ENCODE results near the gene MAP4K4.

MAP4K4 gene

DNA sequence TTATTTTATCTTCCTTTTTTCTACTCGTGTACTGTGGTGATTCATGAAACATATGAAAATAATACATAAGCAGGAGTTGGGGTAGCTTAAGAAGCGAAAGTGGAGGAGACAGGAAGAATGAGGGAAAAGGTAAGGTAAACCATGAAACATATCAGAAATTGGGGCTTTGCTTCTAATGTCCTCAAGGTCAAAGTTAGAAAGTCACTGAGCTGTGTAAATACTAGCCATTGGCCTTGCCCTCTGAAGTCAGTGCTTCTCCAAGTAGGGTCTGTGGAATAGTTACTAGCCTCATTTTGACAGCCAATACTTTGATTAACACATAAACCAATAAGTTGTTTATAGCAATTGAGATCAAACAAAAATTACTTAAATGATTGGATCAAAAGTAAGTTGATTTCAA, 117.2 kb downstream of the MAP4K4 start:
- Histone ChIP-seq H4K20me1 (ENCODE audit: insufficient read depth, low read length) (peaks cover 91% of the 10 kb centered on the region), H3K4me3 (ENCODE audit: low read length) (no peak overlapping the region), H3K36me3 (replicated peaks; ENCODE audit: low read depth, low read length) (peaks cover 3% of the 10 kb centered on the region), H3K9ac (ENCODE audit: low read length) (no peak overlapping the region), H3K4me1 (ENCODE audit: low read length) (peaks cover 28% of the 10 kb centered on the region), H2AFZ (ENCODE audit: low read depth, low read length) (no peak overlapping the region), H3K4me2 (ENCODE audit: low read length) (no peak overlapping the region), H3K9me3 (ENCODE audit: insufficient read depth, low read length) (no peaks in the 10 kb centered on the region), H3K79me2 (ENCODE audit: low read length) (peaks cover 93% of the 10 kb centered on the region), H3K27ac (ENCODE audit: low read length) (no peak overlapping the region), H3K27me3 (ENCODE audit: low read depth, low read length) (no peaks in the 10 kb centered on the region)
- TF ChIP-seq EZH2phosphoT487 (IDR thresholded peaks at IDR 0.05; ENCODE audit: low read depth) (no peak), CTCF (IDR thresholded peaks at IDR 0.05; ENCODE audit: low read depth, low read length) (no peak)

DNA sequence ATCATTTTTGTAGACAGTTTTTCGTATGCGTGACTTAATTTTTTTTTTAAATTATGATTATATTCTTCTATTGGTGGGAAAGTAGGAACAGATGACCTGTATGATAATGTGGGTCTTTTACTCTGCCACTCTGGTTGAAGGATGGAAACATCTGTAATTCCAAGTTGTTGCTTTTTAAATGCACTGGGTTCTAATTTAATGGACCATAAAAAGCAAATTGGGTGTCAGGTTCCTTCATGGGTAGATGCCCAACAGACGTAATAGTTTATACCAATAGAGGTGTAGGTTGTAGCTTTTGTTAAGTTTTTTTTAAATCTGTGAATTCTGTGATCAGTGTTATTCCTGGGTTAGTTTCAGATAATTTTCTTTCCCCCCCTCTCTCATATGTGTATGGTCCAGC, 117.6 kb downstream of the MAP4K4 start:
- Histone ChIP-seq H3K27me3 (ENCODE audit: low read depth, low read length) (no peaks in the 10 kb centered on the region), H3K27ac (ENCODE audit: low read length) (no peak overlapping the region), H4K20me1 (ENCODE audit: insufficient read depth, low read length) (peaks cover 92% of the 10 kb centered on the region), H3K4me2 (ENCODE audit: low read length) (no peak overlapping the region), H2AFZ (ENCODE audit: low read depth, low read length) (no peak overlapping the region), H3K9ac (ENCODE audit: low read length) (no peak overlapping the region), H3K4me1 (ENCODE audit: low read length) (peaks cover 31% of the 10 kb centered on the region), H3K79me2 (ENCODE audit: low read length) (peaks cover 94% of the 10 kb centered on the region), H3K9me3 (ENCODE audit: insufficient read depth, low read length) (no peaks in the 10 kb centered on the region), H3K36me3 (replicated peaks; ENCODE audit: low read depth, low read length) (peaks cover 3% of the 10 kb centered on the region), H3K4me3 (ENCODE audit: low read length) (no peak overlapping the region)
- TF ChIP-seq CTCF (IDR thresholded peaks at IDR 0.05; ENCODE audit: low read depth, low read length) (no peak), EZH2phosphoT487 (IDR thresholded peaks at IDR 0.05; ENCODE audit: low read depth) (no peak)

DNA sequence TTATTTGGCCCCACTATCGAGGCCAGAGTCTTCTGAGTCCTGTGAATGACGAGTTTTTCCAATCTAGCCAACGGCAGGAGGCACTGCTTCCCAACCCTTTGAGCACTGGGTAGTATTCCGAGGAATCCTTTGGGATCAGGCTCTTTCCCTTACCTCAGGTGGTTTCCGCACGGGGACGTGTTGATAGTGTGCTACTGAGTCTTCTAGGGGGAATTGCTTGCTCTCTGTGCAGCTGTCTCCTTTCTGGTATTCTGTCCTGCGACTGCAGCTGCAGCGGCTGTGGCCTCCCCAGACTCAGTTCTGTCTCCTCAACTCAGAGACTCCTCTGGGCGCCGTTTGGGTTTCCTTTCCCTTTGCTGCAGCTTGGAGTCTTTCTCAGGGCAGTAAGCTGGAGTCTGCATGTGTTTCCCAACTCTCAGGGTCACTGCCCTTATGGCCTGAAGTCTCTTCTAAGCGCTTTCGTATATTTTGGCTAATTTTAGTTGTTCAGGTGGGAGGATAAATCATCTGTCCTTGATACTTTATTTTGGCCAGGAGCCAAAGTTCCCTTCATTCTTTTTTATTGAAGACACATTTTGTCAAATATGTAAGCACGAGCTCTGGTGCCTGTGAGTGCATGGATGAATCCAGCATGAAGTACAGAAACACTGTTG, 118.4 kb downstream of the MAP4K4 start:
- Histone ChIP-seq H4K20me1 (ENCODE audit: insufficient read depth, low read length) (peaks cover 94% of the 10 kb centered on the region), H3K27ac (ENCODE audit: low read length) (no peak overlapping the region), H3K27me3 (ENCODE audit: low read depth, low read length) (no peaks in the 10 kb centered on the region), H3K79me2 (ENCODE audit: low read length) (peaks cover 95% of the 10 kb centered on the region), H3K36me3 (replicated peaks; ENCODE audit: low read depth, low read length) (peaks cover 3% of the 10 kb centered on the region), H3K4me3 (ENCODE audit: low read length) (no peak overlapping the region), H3K4me1 (ENCODE audit: low read length) (peaks cover 31% of the 10 kb centered on the region), H3K4me2 (ENCODE audit: low read length) (no peak overlapping the region), H2AFZ (ENCODE audit: low read depth, low read length) (no peak overlapping the region), H3K9ac (ENCODE audit: low read length) (no peak overlapping the region), H3K9me3 (ENCODE audit: insufficient read depth, low read length) (no peaks in the 10 kb centered on the region)
- TF ChIP-seq EZH2phosphoT487 (IDR thresholded peaks at IDR 0.05; ENCODE audit: low read depth): no peak
- TF ChIP-seq CTCF (IDR thresholded peaks at IDR 0.05; ENCODE audit: low read depth, low read length): no peak

DNA sequence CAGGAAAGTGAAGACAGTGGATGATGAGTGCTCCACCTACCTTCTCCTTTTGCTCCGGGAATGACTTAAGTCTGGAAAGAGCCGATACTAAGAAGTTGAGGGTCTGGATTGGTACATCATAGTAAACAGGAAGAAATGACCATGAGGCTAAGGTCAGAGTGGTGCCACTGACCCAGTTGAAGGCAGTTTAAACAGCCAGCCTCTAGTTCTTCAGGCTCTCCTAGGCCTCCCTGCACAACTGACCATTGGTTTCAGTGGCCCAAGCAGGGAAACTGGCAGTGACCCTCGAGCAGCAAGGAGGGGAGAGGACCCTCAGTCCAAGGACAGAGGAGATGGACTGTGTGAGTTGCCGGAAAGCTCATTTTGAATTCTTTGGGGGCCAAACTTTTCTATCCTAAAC, 119.1 kb downstream of the MAP4K4 start:
- H3K9me3 ChIP-seq (ENCODE audit: insufficient read depth, low read length): no peaks in the 10 kb centered on the region
- H2AFZ ChIP-seq (ENCODE audit: low read depth, low read length): no peak overlapping the region
- H3K4me1 ChIP-seq (ENCODE audit: low read length): peaks cover 31% of the 10 kb centered on the region
- H3K9ac ChIP-seq (ENCODE audit: low read length): no peak overlapping the region
- H3K36me3 ChIP-seq (replicated peaks; ENCODE audit: low read depth, low read length): peaks cover 3% of the 10 kb centered on the region
- no peaks in the 10 kb centered on the region for H3K27me3 ChIP-seq (ENCODE audit: low read depth, low read length)
- peaks cover 97% of the 10 kb centered on the region for H3K79me2 ChIP-seq (ENCODE audit: low read length)
- no peak overlapping the region for H3K4me3 ChIP-seq (ENCODE audit: low read length)
- peaks cover 96% of the 10 kb centered on the region for H4K20me1 ChIP-seq (ENCODE audit: insufficient read depth, low read length)
- H3K27ac ChIP-seq (ENCODE audit: low read length): no peak overlapping the region
- no peak for TF ChIP-seq CTCF (IDR thresholded peaks at IDR 0.05; ENCODE audit: low read depth, low read length)
- no peak for TF ChIP-seq EZH2phosphoT487 (IDR thresholded peaks at IDR 0.05; ENCODE audit: low read depth)
- no peak overlapping the region for H3K4me2 ChIP-seq (ENCODE audit: low read length)
